Gastroesophageal sphincter (tissue), 3 donors: ENCODE measurements around the gene RAI1.

Experiments
- POLR2A ChIP-seq, 2 donors: fragments of 450-650 bp; IDR thresholded peaks; one replicate each; pipeline ENCODE4 v1.6.1; 2017; ENCODE audit warnings: antibody characterized with exemption in 2 of 2, mild to moderate bottlenecking in 2 of 2, moderate library complexity in 1 of 2
- POLR2AphosphoS5 ChIP-seq: sonication (generic); formaldehyde crosslinking; IDR thresholded peaks from one replicate; pipeline ENCODE4 v1.6.1; 2017; ENCODE audit warnings: antibody characterized with exemption
- TF ChIP-seq, protein P1 (sequence below), 4 experiments: fragments of 200-600 bp in 2 of 4; fragments of 450-650 bp in 2 of 4; sonication (generic) in 1 of 4; IDR thresholded peaks; one replicate each; pipeline ENCODE4 v1.5.1; 2017 to 2019; ENCODE audit warnings: antibody characterized with exemption in 4 of 4, mild to moderate bottlenecking in 2 of 4, moderate library complexity in 2 of 4

DNA sequence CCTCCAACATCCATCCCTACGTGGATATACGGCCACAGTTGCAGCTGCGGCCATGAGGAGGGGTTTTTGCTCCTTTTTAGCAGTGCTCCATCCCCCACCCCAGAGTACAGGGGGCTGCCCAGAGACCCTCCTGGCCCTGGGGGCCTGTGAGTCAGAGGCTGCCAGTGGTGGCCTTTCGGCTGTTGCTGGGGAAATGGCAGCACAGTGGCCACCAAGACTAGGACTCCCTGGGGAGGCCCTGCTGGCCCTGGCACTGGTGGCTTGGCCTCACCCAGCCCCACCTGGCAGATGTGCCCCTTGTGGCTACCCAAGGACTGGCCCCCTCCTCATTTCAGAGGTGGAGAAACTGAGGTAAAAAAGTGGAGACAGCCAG, 29.1 kb downstream of the RAI1 start:
- TF ChIP-seq POLR2A (IDR thresholded peaks at IDR 0.05) (no peak), POLR2AphosphoS5 (no peak)
- TF ChIP-seq, protein P1, sequence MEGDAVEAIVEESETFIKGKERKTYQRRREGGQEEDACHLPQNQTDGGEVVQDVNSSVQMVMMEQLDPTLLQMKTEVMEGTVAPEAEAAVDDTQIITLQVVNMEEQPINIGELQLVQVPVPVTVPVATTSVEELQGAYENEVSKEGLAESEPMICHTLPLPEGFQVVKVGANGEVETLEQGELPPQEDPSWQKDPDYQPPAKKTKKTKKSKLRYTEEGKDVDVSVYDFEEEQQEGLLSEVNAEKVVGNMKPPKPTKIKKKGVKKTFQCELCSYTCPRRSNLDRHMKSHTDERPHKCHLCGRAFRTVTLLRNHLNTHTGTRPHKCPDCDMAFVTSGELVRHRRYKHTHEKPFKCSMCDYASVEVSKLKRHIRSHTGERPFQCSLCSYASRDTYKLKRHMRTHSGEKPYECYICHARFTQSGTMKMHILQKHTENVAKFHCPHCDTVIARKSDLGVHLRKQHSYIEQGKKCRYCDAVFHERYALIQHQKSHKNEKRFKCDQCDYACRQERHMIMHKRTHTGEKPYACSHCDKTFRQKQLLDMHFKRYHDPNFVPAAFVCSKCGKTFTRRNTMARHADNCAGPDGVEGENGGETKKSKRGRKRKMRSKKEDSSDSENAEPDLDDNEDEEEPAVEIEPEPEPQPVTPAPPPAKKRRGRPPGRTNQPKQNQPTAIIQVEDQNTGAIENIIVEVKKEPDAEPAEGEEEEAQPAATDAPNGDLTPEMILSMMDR (IDR thresholded peaks at IDR 0.05) = no peak
